D721Med (cell line): ENCODE data around the gene GPR152.

Source experiments
- DNase-seq: peaks from one replicate; pipeline ENCODE4 v3.0.0; 2011; ENCODE audit warnings: low spot score; ENCODE audit not compliant: insufficient read length
- FAIRE-seq: peaks from 2 replicates; lab custom pipeline; 2011; peaks lifted over from hg19 to GRCh38; lab: Jason Lieb, UNC
- TF ChIP-seq, protein P1 (sequence below): IDR thresholded peaks from 2 replicates; pipeline ENCODE4 v1.5.1; 2012; ENCODE audit warnings: mild to moderate bottlenecking, control low read depth; ENCODE audit not compliant: insufficient read depth; ENCODE audit errors: missing control alignments

The GPR152 gene

GRCh38 chr11:67410369-67410831, 42.1 kb downstream of the GPR152 start:
- TF ChIP-seq, protein P1, sequence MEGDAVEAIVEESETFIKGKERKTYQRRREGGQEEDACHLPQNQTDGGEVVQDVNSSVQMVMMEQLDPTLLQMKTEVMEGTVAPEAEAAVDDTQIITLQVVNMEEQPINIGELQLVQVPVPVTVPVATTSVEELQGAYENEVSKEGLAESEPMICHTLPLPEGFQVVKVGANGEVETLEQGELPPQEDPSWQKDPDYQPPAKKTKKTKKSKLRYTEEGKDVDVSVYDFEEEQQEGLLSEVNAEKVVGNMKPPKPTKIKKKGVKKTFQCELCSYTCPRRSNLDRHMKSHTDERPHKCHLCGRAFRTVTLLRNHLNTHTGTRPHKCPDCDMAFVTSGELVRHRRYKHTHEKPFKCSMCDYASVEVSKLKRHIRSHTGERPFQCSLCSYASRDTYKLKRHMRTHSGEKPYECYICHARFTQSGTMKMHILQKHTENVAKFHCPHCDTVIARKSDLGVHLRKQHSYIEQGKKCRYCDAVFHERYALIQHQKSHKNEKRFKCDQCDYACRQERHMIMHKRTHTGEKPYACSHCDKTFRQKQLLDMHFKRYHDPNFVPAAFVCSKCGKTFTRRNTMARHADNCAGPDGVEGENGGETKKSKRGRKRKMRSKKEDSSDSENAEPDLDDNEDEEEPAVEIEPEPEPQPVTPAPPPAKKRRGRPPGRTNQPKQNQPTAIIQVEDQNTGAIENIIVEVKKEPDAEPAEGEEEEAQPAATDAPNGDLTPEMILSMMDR = no peak
- DNase-seq (no peak), FAIRE-seq (no peak)

DNA sequence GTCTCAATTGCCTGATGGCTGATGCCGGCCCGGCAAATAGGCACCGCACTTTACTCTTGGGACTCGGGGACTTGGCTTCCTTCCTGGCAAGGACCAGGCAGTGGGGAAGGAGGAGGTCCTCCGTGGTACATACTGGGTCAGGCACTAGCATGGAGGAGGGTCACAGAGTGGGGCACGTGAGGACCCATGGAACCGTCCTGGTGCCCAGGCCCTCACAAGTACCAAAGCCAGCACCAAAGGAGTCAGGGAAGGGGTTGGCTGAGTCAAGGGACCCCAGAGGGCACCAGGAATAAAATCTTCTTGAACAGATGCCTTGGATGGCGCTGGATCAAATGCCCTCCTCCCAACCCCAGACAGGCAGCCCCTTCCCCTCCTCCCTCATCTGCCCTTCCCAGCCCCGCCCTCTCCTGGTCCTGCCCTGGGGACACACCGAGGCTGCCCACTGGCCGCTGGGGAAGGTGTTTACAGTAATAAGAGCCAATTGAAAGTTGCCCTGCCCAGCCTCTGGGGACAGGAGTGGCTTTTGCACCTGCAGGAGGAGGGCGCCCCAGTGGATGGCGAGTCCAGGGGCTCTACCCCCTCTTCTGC, 42.7 kb downstream of the GPR152 start:
- no peak for FAIRE-seq
- TF ChIP-seq, protein P1 = no peak
- DNase-seq = no peak

GRCh38 chr11:67409261-67409666, 43.3 kb downstream of the GPR152 start:
- TF ChIP-seq, protein P1 = no peak

GRCh38 chr11:67408437-67409200, 43.9 kb downstream of the GPR152 start:
- TF ChIP-seq, protein P1 = no peak
- no peak for DNase-seq
- FAIRE-seq = no peak

More at GRCh38 chr11:67409261-67409666, 43.3 kb downstream of the GPR152 start:
- DNase-seq = no peak
- FAIRE-seq = no peak

- DNase-seq (no peak), FAIRE-seq (no peak)
- TF ChIP-seq, protein P1 = no peak
Measured at GRCh38 chr11:67407688-67408163, 44.8 kb downstream of the GPR152 start.

DNA sequence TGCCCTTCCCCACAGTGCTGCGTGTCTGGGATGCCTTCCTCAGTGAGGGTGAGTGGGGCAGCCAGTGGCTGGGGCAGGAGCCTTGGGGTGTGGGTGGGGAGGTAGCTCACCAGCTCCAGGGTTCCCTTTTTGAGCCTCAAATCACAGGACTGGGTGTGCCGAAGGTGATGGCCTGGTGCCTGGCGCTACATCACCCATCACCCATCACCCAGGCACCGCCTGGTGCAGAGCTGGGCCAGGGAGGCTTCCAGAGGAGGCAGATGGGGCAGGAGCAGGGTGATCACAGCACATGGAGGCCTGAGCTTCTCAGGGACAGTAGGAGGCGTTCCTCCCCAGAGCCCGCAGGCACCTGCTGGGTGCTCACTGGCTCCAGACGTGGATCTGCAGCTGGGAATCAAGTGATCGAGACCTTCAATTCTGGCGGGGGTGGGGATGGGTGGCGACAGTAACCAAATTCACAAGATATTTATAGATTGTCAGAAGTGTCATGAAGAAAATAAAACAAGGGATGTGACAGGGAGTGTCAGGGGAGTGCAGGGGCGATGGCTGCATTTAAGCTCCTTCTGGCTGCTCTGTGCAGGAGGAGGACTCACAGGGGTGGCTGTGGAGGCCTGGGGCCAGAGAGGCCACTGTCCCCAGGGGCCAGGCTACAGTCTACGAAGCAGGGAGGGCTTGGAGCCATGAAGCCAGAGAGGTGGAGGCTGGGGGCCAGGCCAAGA, 45.4 kb downstream of the GPR152 start:
- DNase-seq = no peak
- TF ChIP-seq, protein P1 = peak; percentile 21
- no peak for FAIRE-seq
